B cell (primary cell): ENCODE data around the gene FRK. TPM values are rescaled to one million over a fixed set of nuclear protein-coding genes. Genes with fewer than 3 reads are reported as not detected.
"Not testable (repeated sequence)": the region's sequence is repeated elsewhere in the genome, so short reads cannot be mapped to it uniquely, and the experiment has no call there.

ENCODE experiments used
- ATAC-seq: fragments of 200-7000 bp; cut with Tn5 transposase; one replicate; pipeline ENCODE4 v1.10.0; 2021; ENCODE audit warnings: low read depth, mild to moderate bottlenecking, moderate number of reproducible peaks, moderate library complexity
- CTCF ChIA-PET: fragments of 350-600 bp; sonication (Branson Sonifier 250); formaldehyde crosslinking; loops from one replicate; lab custom pipeline; 2021; ENCODE audit warnings: antibody characterized with exemption, inconsistent platforms; lab: Charles Lee
- POLR2A ChIA-PET: fragments of 350-600 bp; sonication (Branson Sonifier 250); formaldehyde crosslinking; loops from one replicate; lab custom pipeline; 2021; ENCODE audit warnings: antibody characterized with exemption; lab: Charles Lee
- DNase-seq: peaks from one replicate; pipeline ENCODE4 v3.0.0; 2013
- H2AFZ ChIP-seq: 2 replicates; pipeline ENCODE4 v1.6.1; 2012; ENCODE audit warnings: mild to moderate bottlenecking, low read depth, low read length; ENCODE audit not compliant: insufficient read depth, poor library complexity, severe bottlenecking
- H3K27ac ChIP-seq, 2 donors: 1 replicate in 1 of 2; 2 replicates in 1 of 2; pipeline ENCODE4 v1.5.1; 2012 to 2013; ENCODE audit warnings: low read length in 2 of 2, mild to moderate bottlenecking in 2 of 2, moderate library complexity in 1 of 2
- H3K27me3 ChIP-seq, 4 experiments: fragments of 200-600 bp in 1 of 4; sonication (generic) in 1 of 4; replicated peaks in 1 of 4; 1 replicate in 2 of 4; 2 replicates in 2 of 4; pipeline versions ENCODE4 v1.6.1 to v1.7.0; 2013 to 2016; ENCODE audit warnings: low read length in 3 of 4, mild to moderate bottlenecking in 2 of 4, mixed read lengths in 1 of 4, moderate library complexity in 1 of 4; ENCODE audit not compliant: insufficient read depth in 4 of 4, control insufficient read depth in 3 of 4; ENCODE audit errors: control extremely low read depth in 1 of 4
- H3K36me3 ChIP-seq, 2 experiments: replicated peaks in 1 of 2; 1 replicate in 1 of 2; 2 replicates in 1 of 2; pipeline versions ENCODE4 v1.6.1 to v1.7.1; 2013; ENCODE audit warnings: low read length in 1 of 2; ENCODE audit not compliant: insufficient read depth in 2 of 2, control insufficient read depth in 1 of 2; ENCODE audit errors: control extremely low read depth in 1 of 2, extremely low read depth in 1 of 2
- H3K4me1 ChIP-seq, 2 donors: fragments of 200-600 bp in 1 of 2; sonication (generic) in 1 of 2; 1 replicate in 1 of 2; 2 replicates in 1 of 2; pipeline versions ENCODE4 v1.5.1 to v1.6.1; 2013 to 2017; ENCODE audit warnings: low read length in 2 of 2; ENCODE audit not compliant: control insufficient read depth in 2 of 2, insufficient read depth in 2 of 2
- H3K4me2 ChIP-seq: replicated peaks from 2 replicates; pipeline ENCODE3; 2012; ENCODE audit warnings: mild to moderate bottlenecking, low read depth, low read length; ENCODE audit not compliant: poor library complexity, severe bottlenecking
- H3K4me3 ChIP-seq, 5 experiments: fragments of 200-600 bp in 1 of 5; sonication (generic) in 1 of 5; 1 replicate in 3 of 5; 2 replicates in 2 of 5; pipeline versions ENCODE4 v1.5.1 to v1.7.0; 2011 to 2016; ENCODE audit warnings: low read length in 4 of 5, mild to moderate bottlenecking in 4 of 5, low read depth in 2 of 5, control low read depth in 1 of 5, moderate library complexity in 1 of 5; ENCODE audit not compliant: insufficient read depth in 1 of 5; ENCODE audit errors: control extremely low read depth in 1 of 5, extremely low read depth in 1 of 5
- H3K79me2 ChIP-seq: fragments of 200-600 bp; sonication (generic); one replicate; pipeline ENCODE4 v1.6.0; 2016; ENCODE audit warnings: low read length; ENCODE audit not compliant: control insufficient read depth, insufficient read depth
- H3K9ac ChIP-seq: fragments of 200-600 bp; sonication (generic); 2 replicates; pipeline ENCODE4 v1.6.1; 2017; ENCODE audit warnings: mild to moderate bottlenecking, low read length, moderate library complexity
- H3K9me3 ChIP-seq, 3 donors: one replicate each; pipeline versions ENCODE4 v1.6.1 to v1.7.1; 2013; ENCODE audit warnings: low read length in 2 of 3; ENCODE audit not compliant: control insufficient read depth in 2 of 3, insufficient read depth in 1 of 3; ENCODE audit errors: control extremely low read depth in 1 of 3
- H4K20me1 ChIP-seq: 2 replicates; pipeline ENCODE4 v1.6.0; 2012; ENCODE audit warnings: mild to moderate bottlenecking, low read length; ENCODE audit not compliant: insufficient read depth, control insufficient read depth, poor library complexity, severe bottlenecking
- H3K27ac Mint-ChIP-seq: one replicate; pipeline ENCODE4 v1.8.0; 2021; ENCODE audit warnings: mixed read lengths
- H3K27me3 Mint-ChIP-seq: one replicate; pipeline ENCODE4 v1.8.0; 2021; ENCODE audit warnings: mixed read lengths
- H3K4me1 Mint-ChIP-seq: one replicate; pipeline ENCODE4 v1.8.0; 2021; ENCODE audit warnings: mixed read lengths
- H3K4me3 Mint-ChIP-seq: one replicate; pipeline ENCODE4 v1.8.0; 2021; ENCODE audit warnings: mixed read lengths
- H3K9me3 Mint-ChIP-seq: one replicate; pipeline ENCODE4 v1.8.0; 2022; ENCODE audit warnings: mixed read lengths; ENCODE audit not compliant: insufficient read depth
- EZH2 ChIP-seq: IDR thresholded peaks from 2 replicates; pipeline ENCODE4 v1.6.1; 2012; ENCODE audit warnings: borderline replicate concordance, low read depth, mild to moderate bottlenecking, moderate library complexity, low read length; ENCODE audit not compliant: insufficient read depth, poor library complexity, severe bottlenecking
- WGBS: methylation state at CpG from one replicate; pipeline ENCODE4 v1.1.5; 2013; ENCODE audit warnings: missing lambda C conversion rate; ENCODE audit not compliant: insufficient coverage; 5-methylcytosine and 5-hydroxymethylcytosine counted together
- intact Hi-C: fragments of 100-400 bp; cut with micrococcal nuclease; formaldehyde crosslinking; loops from one replicate; pipeline ENCODE4 v1.10.0; 2022
- polyA plus RNA-seq: library from polyadenylated mRNA; depleted of rRNA; stranded (reverse); fragments of >200 nt; gene quantifications from 2 replicates; pipeline ENCODE4 v1.2.3, GENCODE V29; 2012
- total RNA-seq, 2 donors: library from RNA; stranded (reverse); fragments of 120-200 nt in 1 of 2; gene quantifications; 1 replicate in 1 of 2; 2 replicates in 1 of 2; pipeline versions ENCODE4 v1.2.3 to v1.2.4, GENCODE V29; 2013 to 2022
- TF ChIP-seq, protein P1 (sequence below): fragments of 200-600 bp; IDR thresholded peaks from one replicate; pipeline ENCODE4 v1.8.0; 2022; ENCODE audit warnings: antibody characterized with exemption, mild to moderate bottlenecking

FRK gene
- total and polyA plus RNA-seq, 2 donors (not counting 1 experiment from before 2014, with no cell fraction given): 0.01 to 0.07 TPM

DNA sequence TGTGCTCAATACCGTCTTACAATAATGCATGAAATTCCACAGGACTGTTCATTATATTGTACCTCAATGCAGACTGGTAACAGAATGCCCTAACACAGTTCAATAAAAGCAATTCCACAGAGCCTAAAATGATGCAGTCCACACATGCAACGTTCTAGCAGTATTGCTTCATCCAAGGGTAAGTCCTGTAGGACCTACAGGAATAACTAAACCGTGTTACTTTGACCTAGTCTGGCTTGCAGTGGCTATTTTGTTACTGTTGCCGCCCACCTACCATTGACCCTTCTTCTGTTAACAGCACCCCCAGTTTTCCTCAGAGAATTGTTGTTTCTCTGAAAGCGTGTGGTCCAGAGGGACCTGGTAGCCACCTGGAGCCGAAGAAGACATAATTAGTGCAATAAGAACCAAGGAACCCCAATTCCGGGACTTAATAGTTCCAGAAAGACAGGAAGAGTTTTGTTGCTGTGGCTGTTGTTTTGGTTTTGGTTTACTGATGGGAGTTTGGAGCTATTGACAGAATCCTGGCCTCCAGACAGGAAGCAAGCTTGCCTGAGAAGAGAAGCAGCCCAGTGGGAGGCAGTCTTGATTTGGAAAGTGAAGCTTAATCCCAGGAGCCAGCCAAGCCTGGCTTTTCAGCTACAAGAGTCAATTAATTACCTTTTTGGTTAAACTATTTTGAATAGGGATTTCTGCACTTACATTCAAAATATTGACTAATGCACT, 91.3 kb downstream of the FRK start:
- DNase-seq: no peak
- no peak for ATAC-seq
- ChIA-PET CTCF (no interaction called here), POLR2A (no interaction called here)
- Histone ChIP-seq H3K9me3 (no peaks in the 10 kb centered on the region), H4K20me1 (no peaks in the 10 kb centered on the region), H2AFZ (no peak overlapping the region), H3K79me2 (no peaks in the 10 kb centered on the region), H3K27me3 (no peaks in the 10 kb centered on the region), H3K4me1 (no peaks in the 10 kb centered on the region), H3K4me2 (no peak overlapping the region), H3K36me3 (no peaks in the 10 kb centered on the region), H3K9ac (no peak overlapping the region), H3K27ac (no peak overlapping the region), H3K4me3 (no peak overlapping the region)
- H3K27me3 Mint-ChIP-seq: no peaks in the 10 kb centered on the region
- no peak overlapping the region for H3K4me3 Mint-ChIP-seq
- TF ChIP-seq EZH2: no peak
- TF ChIP-seq, protein P1, sequence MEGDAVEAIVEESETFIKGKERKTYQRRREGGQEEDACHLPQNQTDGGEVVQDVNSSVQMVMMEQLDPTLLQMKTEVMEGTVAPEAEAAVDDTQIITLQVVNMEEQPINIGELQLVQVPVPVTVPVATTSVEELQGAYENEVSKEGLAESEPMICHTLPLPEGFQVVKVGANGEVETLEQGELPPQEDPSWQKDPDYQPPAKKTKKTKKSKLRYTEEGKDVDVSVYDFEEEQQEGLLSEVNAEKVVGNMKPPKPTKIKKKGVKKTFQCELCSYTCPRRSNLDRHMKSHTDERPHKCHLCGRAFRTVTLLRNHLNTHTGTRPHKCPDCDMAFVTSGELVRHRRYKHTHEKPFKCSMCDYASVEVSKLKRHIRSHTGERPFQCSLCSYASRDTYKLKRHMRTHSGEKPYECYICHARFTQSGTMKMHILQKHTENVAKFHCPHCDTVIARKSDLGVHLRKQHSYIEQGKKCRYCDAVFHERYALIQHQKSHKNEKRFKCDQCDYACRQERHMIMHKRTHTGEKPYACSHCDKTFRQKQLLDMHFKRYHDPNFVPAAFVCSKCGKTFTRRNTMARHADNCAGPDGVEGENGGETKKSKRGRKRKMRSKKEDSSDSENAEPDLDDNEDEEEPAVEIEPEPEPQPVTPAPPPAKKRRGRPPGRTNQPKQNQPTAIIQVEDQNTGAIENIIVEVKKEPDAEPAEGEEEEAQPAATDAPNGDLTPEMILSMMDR: no peak
- no peak overlapping the region for H3K27ac Mint-ChIP-seq
- H3K9me3 Mint-ChIP-seq: no peaks in the 10 kb centered on the region
- WGBS: 86% methylated on average over 7 of the region's 7 CpGs
- H3K4me1 Mint-ChIP-seq: no peaks in the 10 kb centered on the region
- intact Hi-C loops: no loop called here

DNA sequence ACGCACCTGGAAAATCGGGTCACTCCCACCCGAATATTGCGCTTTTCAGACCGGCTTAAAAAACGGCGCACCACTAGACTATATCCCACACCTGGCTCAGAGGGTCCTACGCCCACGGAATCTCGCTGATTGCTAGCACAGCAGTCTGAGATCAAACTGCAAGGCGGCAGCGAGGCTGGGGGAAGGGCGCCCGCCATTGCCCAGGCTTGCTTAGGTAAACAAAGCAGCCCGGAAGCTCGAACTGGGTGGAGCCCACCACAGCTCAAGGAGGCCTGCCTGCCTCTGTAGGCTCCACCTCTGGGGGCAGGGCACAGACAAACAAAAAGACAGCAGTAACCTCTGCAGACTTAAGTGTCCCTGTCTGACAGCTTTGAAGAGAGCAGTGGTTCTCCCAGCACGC, 100.4 kb downstream of the FRK start:
- H3K4me1 Mint-ChIP-seq, intact Hi-C loops, H3K4me3 Mint-ChIP-seq, CTCF ChIA-PET, H3K4me3 ChIP-seq, H3K4me1 ChIP-seq, H3K36me3 ChIP-seq, H3K27ac Mint-ChIP-seq, H3K4me2 ChIP-seq, H3K27ac ChIP-seq, DNase-seq, POLR2A ChIA-PET, H3K27me3 ChIP-seq, ATAC-seq, H3K79me2 ChIP-seq, H3K9me3 ChIP-seq, H3K27me3 Mint-ChIP-seq, H4K20me1 ChIP-seq, H3K9me3 Mint-ChIP-seq, H3K9ac ChIP-seq, H2AFZ ChIP-seq: not testable (repeated sequence)
- WGBS: no CpG with 5 or more reads among the region's 17 CpGs
